ENCODE data around the gene FBXO47. TPM values are rescaled to one million over a fixed set of nuclear protein-coding genes. Genes with fewer than 3 reads are reported as not detected.
"Not testable (repeated sequence)": the region's sequence is repeated elsewhere in the genome, so short reads cannot be mapped to it uniquely, and the experiment has no call there.

FBXO47 gene
- total RNA-seq, 2 donors from 2014 or later, result 0.16 TPM; not detected in 1

DNA sequence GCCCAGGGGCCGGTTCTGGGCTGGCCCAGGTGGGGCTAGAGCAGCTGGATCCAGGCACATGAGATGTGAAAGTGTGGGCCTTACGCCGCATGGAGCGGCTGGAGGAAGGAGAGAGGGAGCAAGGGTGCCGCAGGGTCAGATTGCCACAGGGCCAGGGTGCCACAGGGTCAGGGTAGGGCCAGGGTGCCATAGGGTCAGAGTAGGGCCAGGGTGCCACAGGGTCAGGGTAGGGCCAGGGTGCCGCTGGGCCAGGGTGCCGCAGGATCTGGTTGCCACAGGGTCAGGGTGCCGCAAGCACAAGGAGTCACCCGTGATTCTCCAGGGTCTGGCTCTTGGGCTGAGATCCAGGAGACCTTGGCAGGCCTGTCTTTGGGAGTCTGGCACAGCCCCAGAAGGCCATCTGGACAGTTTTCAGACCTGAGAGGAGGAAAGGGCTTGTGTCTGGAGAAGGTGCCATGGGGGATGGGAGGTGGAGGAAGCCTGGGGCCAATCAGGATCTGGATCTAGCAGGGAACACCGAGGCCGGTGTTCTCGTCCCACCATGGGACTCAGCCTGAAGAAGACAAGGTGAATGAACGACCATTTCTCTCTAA is 54.9 kb downstream of the FBXO47 start:
- Mint-ChIP-seq H3K9me3 (no peaks in the 10 kb centered on the region), H3K27ac (no peak overlapping the region), H3K4me1 (ENCODE audit: low read depth) (peaks cover 7% of the 10 kb centered on the region), H3K27me3 (ENCODE audit: low read depth) (no peaks in the 10 kb centered on the region), H3K4me3 (no peak overlapping the region), H3K36me3 (ENCODE audit: insufficient read depth in 2 of 2) (peaks cover 0 to 7% of the 10 kb centered on the region in 2 donors)
- no peak for ATAC-seq (replicated peaks in 1 of 2)
- no peak for DNase-seq

DNA sequence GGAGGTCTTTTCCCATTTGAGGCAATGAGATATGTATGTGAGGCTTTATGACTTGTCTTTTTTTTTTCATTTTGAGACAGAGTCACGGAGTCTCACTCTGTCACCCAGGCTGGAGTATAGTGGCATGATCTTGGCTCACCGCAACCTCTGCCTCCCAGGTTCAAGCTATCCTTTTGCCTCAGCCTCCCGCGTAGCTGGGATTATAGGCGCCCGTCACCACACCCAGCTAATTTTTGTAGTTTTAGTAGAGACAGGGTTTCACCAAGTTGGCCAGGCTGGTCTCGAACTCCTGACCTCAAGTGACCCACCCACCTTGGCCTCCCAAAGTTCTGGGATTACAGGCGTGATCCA is 55.5 kb downstream of the FBXO47 start:
- not testable (repeated sequence) for H3K4me3 Mint-ChIP-seq; H3K27ac Mint-ChIP-seq; ATAC-seq (replicated peaks in 1 of 2); H3K36me3 Mint-ChIP-seq (ENCODE audit: insufficient read depth in 2 of 2); H3K27me3 Mint-ChIP-seq (ENCODE audit: low read depth); H3K9me3 Mint-ChIP-seq; DNase-seq
- peaks cover 10% of the 10 kb centered on the region for H3K4me1 Mint-ChIP-seq (ENCODE audit: low read depth)

DNA sequence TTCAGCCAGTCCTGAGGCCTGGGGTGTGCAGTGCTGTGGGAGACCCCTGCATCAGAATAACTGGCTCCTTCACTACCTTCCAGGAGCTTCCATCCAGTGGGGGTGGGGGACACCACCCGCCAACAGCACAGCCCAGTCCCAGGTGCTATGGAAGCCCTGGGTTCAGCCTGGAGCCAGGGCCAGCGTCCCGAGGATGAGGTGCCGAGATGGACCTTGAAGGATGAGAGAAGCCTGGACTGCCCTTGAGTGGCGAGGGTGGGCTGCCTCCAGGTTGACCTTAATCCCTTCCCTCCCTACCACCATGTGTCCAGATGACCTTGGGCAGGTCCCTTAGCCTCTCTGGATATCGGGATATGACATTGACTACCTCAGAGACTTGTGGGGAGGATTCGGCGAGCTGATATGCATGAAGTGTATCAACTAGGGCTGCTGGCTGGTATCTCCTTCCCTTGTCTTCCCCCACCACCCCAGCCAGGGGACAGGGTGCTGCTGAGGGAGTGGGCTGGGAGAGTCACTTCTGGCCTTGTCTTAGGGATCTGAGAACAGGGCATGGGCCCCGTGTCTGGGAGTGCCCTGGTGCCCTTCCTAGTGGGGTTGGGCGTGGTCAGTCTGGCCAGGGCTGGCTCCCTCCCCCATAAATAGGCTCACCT is 56.0 kb downstream of the FBXO47 start:
- Mint-ChIP-seq H3K9me3 (no peaks in the 10 kb centered on the region), H3K4me3 (no peak overlapping the region), H3K27ac (no peak overlapping the region), H3K27me3 (ENCODE audit: low read depth) (no peaks in the 10 kb centered on the region), H3K4me1 (ENCODE audit: low read depth) (peaks cover 11% of the 10 kb centered on the region), H3K36me3 (ENCODE audit: insufficient read depth in 2 of 2) (peaks cover 0 to 7% of the 10 kb centered on the region in 2 donors)
- no peak for DNase-seq
- no peak for ATAC-seq (replicated peaks in 1 of 2)

- H3K27ac Mint-ChIP-seq, result no peak overlapping the region
- H3K36me3 Mint-ChIP-seq (ENCODE audit: insufficient read depth in 2 of 2), result peaks cover 0 to 3% of the 10 kb centered on the region in 2 donors
- no peak overlapping the region for H3K4me3 Mint-ChIP-seq
- peaks cover 20% of the 10 kb centered on the region for H3K4me1 Mint-ChIP-seq (ENCODE audit: low read depth)
- H3K27me3 Mint-ChIP-seq (ENCODE audit: low read depth), result no peaks in the 10 kb centered on the region
- H3K9me3 Mint-ChIP-seq, result no peaks in the 10 kb centered on the region
- no peak for DNase-seq
- ATAC-seq (replicated peaks in 1 of 2), result no peak
These were observed 56.9 kb downstream of the FBXO47 start for GRCh38 chr17:38910325-38910724.

DNA sequence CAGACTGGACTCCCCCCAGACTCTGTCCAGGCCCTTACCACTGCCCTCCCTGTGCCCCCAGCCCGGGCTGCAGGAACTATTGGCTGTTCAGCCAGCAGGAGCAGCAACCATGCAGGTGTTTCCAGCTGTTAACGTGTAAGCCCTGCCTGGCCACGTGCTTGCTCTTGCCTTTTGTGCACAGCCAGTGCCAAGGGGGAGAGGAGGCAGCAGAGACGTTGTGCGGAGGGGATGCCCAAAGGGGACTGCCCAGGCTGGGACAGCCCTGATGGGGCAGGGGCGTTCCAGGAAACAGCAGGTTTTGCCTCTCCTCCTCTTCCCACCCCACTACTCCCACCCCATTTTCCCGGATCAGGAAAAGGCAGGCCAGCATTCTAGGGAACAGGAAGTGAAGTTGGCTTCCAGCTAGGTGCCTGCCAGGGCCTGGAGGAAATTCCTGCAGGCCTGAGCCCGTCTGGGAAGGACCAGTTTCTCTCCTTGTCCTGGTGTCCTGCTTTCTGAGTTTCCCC is 58.5 kb downstream of the FBXO47 start:
- Mint-ChIP-seq H3K27ac (no peak overlapping the region), H3K4me3 (no peak overlapping the region), H3K9me3 (no peaks in the 10 kb centered on the region), H3K36me3 (ENCODE audit: insufficient read depth in 2 of 2) (peaks cover 3 to 9% of the 10 kb centered on the region in 2 donors), H3K4me1 (ENCODE audit: low read depth) (peaks cover 22% of the 10 kb centered on the region), H3K27me3 (ENCODE audit: low read depth) (no peaks in the 10 kb centered on the region)
- no peak for DNase-seq
- peak in 1 of 2 donors; percentile 20 for ATAC-seq (replicated peaks in 1 of 2)

DNA sequence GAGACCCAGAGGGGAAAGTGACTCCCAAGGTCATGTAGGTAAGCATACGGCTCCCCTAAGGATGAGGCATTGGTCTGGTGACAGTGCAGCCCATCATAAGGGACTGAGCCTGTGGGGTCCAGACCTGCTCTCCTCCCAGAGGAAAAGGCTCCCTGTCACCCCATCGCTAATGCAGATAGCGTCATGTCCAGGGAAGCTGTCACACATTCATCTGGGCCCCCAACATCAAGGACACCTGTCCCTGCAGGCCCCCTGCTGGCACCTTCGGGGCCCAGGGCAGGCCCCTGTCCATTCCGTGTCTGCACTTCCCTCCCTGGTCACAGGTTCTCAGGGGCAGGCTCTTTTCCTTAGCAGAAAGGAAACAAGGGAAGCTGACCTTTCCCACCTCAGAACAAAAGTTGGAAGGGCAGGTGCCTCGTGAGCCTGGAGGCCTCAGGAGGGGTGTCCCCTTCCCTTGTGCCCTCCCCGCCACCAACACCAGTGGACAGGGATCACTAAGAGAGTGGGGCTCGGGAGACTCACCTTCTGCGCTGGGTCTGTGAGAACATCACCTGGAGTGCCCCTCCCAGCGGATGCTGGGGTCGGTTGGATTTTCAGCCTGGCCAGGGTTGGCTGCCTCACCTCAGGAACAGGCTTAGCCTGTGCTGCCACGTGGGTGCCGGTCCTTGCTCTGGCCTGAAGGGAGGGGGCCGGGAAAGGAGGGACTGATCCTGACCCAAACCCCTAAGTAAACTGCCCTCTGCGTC is 59.1 kb downstream of the FBXO47 start:
- Mint-ChIP-seq H3K27me3 (ENCODE audit: low read depth) (no peaks in the 10 kb centered on the region), H3K4me3 (no peak overlapping the region), H3K9me3 (no peaks in the 10 kb centered on the region), H3K27ac (no peak overlapping the region), H3K4me1 (ENCODE audit: low read depth) (peaks cover 27% of the 10 kb centered on the region), H3K36me3 (ENCODE audit: insufficient read depth in 2 of 2) (peaks cover 3 to 12% of the 10 kb centered on the region in 2 donors)
- ATAC-seq (replicated peaks in 1 of 2) (peak in 1 of 2 donors; percentile 11), DNase-seq (no peak)

DNA sequence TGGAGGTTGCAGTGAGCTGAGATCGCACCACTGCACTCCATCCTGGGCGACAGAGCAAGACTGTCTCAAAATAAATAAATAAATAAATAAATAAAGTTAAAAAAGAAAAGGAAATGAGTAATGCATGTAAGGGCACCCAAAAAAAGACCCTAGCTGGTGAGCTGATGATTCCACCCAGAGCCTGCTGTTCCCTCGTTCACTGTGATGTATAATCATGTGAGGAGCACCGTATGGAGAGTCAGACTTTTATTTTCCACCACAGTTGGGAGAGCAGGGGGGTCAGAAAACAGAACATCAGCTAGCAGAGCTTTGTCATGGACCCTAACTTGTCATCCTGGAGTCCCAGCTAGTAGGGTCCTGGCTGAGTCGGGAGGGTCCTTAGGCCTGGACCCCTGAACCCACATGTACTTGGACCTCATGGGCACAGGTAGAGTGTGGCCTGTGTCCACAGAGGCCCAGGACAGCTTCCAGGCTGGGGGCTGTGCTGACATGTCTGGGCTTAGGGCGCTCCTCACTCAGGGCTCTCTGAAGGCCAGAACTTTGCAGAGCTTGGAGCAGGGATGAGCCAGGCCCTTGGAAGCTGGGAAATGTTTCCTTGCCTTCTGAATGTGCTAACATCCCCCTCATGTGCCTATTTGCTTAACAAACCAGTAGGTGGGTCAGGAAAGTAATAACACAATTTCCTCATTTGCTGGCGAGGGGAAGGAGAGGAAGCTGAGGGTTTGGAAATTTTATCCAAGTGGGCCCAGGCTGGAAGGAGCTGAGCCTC is 60.6 kb downstream of the FBXO47 start:
- Mint-ChIP-seq H3K4me1 (ENCODE audit: low read depth) (peaks cover 30% of the 10 kb centered on the region), H3K4me3 (no peak overlapping the region), H3K27ac (no peak overlapping the region), H3K9me3 (no peaks in the 10 kb centered on the region), H3K36me3 (ENCODE audit: insufficient read depth in 2 of 2) (peaks cover 3 to 14% of the 10 kb centered on the region in 2 donors), H3K27me3 (ENCODE audit: low read depth) (no peaks in the 10 kb centered on the region)
- ATAC-seq (replicated peaks in 1 of 2) (no peak), DNase-seq (no peak)

DNA sequence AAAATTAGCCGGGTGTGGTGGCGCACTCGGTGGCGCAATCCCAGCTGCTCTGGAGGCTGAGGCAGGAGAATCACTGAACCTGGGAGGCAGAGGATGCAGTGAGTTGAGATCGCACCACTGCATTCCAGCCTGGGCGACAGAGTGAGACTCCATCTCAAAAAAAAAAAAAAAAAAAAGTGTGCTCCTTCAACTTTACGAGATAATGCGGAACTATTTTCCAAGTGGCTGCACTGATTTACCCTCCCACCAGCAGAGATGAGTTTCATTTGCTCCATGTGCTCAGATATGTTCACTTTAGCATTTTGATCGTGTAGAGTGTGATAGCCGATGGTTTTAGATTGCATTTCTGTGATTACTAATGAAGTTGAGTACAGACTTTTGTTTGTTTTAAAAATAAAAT is 61.8 kb downstream of the FBXO47 start:
- H3K4me1 Mint-ChIP-seq (ENCODE audit: low read depth), result peaks cover 40% of the 10 kb centered on the region
- H3K4me3 Mint-ChIP-seq, result no peak overlapping the region
- peaks cover 3 to 17% of the 10 kb centered on the region in 2 donors for H3K36me3 Mint-ChIP-seq (ENCODE audit: insufficient read depth in 2 of 2)
- no peak for ATAC-seq (replicated peaks in 1 of 2)
- H3K9me3 Mint-ChIP-seq, result no peaks in the 10 kb centered on the region
- H3K27me3 Mint-ChIP-seq (ENCODE audit: low read depth), result no peaks in the 10 kb centered on the region
- DNase-seq, result no peak
- peak overlapping the region; percentile 80 for H3K27ac Mint-ChIP-seq

DNA sequence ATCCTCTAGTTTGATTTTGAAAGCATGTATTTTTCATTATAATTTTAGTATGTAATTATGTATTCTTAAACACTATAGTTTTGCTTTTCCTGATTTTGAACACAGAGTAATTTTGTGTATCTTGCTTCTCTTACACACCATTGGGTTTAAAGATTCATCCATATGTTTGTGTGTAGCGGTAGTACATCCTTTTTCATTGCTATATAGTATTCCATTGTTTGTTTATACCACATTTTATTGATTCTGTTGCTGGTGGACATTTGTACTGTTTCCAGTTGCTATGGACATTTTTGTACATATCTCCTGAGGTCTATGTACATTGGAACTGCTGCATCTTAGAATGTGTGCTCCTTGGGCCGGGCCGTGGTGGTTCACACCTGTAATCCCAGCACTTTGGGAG is 62.3 kb downstream of the FBXO47 start:
- H3K4me3 Mint-ChIP-seq, result no peak overlapping the region

GRCh38 chr17:38903404-38903803 is 63.8 kb downstream of the FBXO47 start:
- Mint-ChIP-seq H3K9me3 (no peaks in the 10 kb centered on the region), H3K27ac (no peak overlapping the region)

More for the DNA sequence above, 62.3 kb downstream of the FBXO47 start:
- no peak overlapping the region for H3K27ac Mint-ChIP-seq
- ATAC-seq (replicated peaks in 1 of 2) (no peak), DNase-seq (no peak)
- H3K4me1 Mint-ChIP-seq (ENCODE audit: low read depth), result peaks cover 42% of the 10 kb centered on the region
- H3K36me3 Mint-ChIP-seq (ENCODE audit: insufficient read depth in 2 of 2), result peaks cover 3 to 17% of the 10 kb centered on the region in 2 donors
- no peaks in the 10 kb centered on the region for H3K27me3 Mint-ChIP-seq (ENCODE audit: low read depth)
- no peaks in the 10 kb centered on the region for H3K9me3 Mint-ChIP-seq

GRCh38 chr17:38900978-38901656 is 66.1 kb downstream of the FBXO47 start:
- DNase-seq (no peak), ATAC-seq (replicated peaks in 1 of 2) (no peak)
- Mint-ChIP-seq H3K36me3 (ENCODE audit: insufficient read depth in 2 of 2) (peaks cover 10 to 35% of the 10 kb centered on the region in 2 donors), H3K9me3 (peaks cover 0 to 1% of the 10 kb centered on the region in 2 donors), H3K4me1 (ENCODE audit: low read depth) (peaks cover 60% of the 10 kb centered on the region), H3K27ac (peak overlapping the region; percentile 69), H3K4me3 (peak overlapping the region; percentile 37 to 41), H3K27me3 (ENCODE audit: low read depth) (no peaks in the 10 kb centered on the region)

More at GRCh38 chr17:38903404-38903803, 63.8 kb downstream of the FBXO47 start:
- Mint-ChIP-seq H3K36me3 (ENCODE audit: insufficient read depth in 2 of 2) (peaks cover 3 to 24% of the 10 kb centered on the region in 2 donors), H3K4me1 (ENCODE audit: low read depth) (peaks cover 56% of the 10 kb centered on the region), H3K4me3 (no peak overlapping the region), H3K27me3 (ENCODE audit: low read depth) (no peaks in the 10 kb centered on the region)
- DNase-seq (no peak), ATAC-seq (replicated peaks in 1 of 2) (no peak)

DNA sequence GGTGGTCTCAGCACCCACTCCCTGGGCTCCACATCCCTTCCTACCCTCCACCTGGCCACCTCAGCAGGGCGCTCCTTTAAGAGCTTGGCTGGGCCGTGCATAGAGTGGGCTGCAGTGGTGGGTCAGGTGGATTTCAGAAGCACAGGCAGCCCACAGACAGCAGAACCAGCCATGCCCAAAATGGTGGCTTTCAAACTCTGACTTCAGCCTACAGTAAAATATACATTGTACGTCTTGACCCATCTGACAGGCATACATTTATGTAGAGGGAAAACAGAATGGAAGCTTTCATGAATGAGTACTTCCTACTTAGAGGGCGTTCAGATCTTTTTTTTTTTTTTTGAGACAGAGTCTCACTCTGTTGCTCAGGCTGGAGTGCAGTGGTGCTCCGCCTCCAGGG is 67.8 kb downstream of the FBXO47 start:
- DNase-seq (no peak), ATAC-seq (replicated peaks in 1 of 2) (no peak)
- H3K27ac Mint-ChIP-seq, result peak overlapping the region; percentile 71
- H3K4me3 Mint-ChIP-seq, result peak overlapping the region; percentile 69 to 79
- H3K36me3 Mint-ChIP-seq (ENCODE audit: insufficient read depth in 2 of 2), result peaks cover 7 to 32% of the 10 kb centered on the region in 2 donors
- H3K4me1 Mint-ChIP-seq (ENCODE audit: low read depth), result peaks cover 51% of the 10 kb centered on the region
- no peaks in the 10 kb centered on the region for H3K27me3 Mint-ChIP-seq (ENCODE audit: low read depth)
- peaks cover 0 to 1% of the 10 kb centered on the region in 2 donors for H3K9me3 Mint-ChIP-seq

All from activated T-cell treated with anti-CD3 and anti-CD28 coated beads, Interleukin-2, amount 50 U/mL, for 72 hours (primary cell).